NOMO-1 (cell line): Measurements from ENCODE around the gene SIGLEC12.

Source experiments
- DNase-seq, 2 experiments: peaks; one replicate each; lab custom pipeline; 2025; ENCODE audit not compliant: unreplicated experiment in 2 of 2; lab: John Stamatoyannopoulos, UW

Gene SIGLEC12

GRCh38 chr19:51501594-51502263, at the start of gene SIGLEC12:
SIGLEC12 (minus strand) TSS chr19:51501800; CDS start chr19:51501733, 67 bp downstream.
- peak; percentile 47 to 73 for DNase-seq

GRCh38 chr19:51550848-51551672, 49.5 kb upstream of the SIGLEC12 start:
- DNase-seq = no peak

GRCh38 chr19:51549533-51550324, 48.1 kb upstream of the SIGLEC12 start:
- no peak for DNase-seq

- no peak for DNase-seq
Observed at GRCh38 chr19:51548891-51549305, 47.3 kb upstream of the SIGLEC12 start.

GRCh38 chr19:51548213-51548651, 46.6 kb upstream of the SIGLEC12 start:
- no peak for DNase-seq

GRCh38 chr19:51547397-51548212, 46.0 kb upstream of the SIGLEC12 start:
- peak in 1 of 2 experiments; percentile 3 for DNase-seq

- peak; percentile 91 to 98 for DNase-seq
Observed at GRCh38 chr19:51546650-51547396, 45.2 kb upstream of the SIGLEC12 start.

- DNase-seq = peak in 1 of 2 experiments; percentile 8
Observed at GRCh38 chr19:51546107-51546649, 44.6 kb upstream of the SIGLEC12 start.

- no peak for DNase-seq
Observed at GRCh38 chr19:51544038-51544437, 42.4 kb upstream of the SIGLEC12 start.

GRCh38 chr19:51542699-51543098, 41.1 kb upstream of the SIGLEC12 start:
- DNase-seq = no peak

- no peak for DNase-seq
Observed at GRCh38 chr19:51541458-51542357, 40.1 kb upstream of the SIGLEC12 start.

GRCh38 chr19:51539821-51540366, 38.3 kb upstream of the SIGLEC12 start:
- no peak for DNase-seq

- no peak for DNase-seq
Observed at GRCh38 chr19:51535535-51535934, 33.9 kb upstream of the SIGLEC12 start.

- DNase-seq = peak; percentile 92 to 94
Observed at GRCh38 chr19:51531349-51532315, 30.0 kb upstream of the SIGLEC12 start, which contains the start of gene SIGLEC6. SIGLEC6 (minus strand) TSS chr19:51531670; CDS start chr19:51531648, 22 bp downstream.

- no peak for DNase-seq
Observed at GRCh38 chr19:51530616-51531015, 29.0 kb upstream of the SIGLEC12 start.

GRCh38 chr19:51529301-51529700, 27.7 kb upstream of the SIGLEC12 start:
- DNase-seq = no peak

GRCh38 chr19:51525651-51526050, 24.1 kb upstream of the SIGLEC12 start:
- DNase-seq = no peak
